Muscle layer of duodenum (tissue), 2 donors: ENCODE measurements around the gene CYP46A1.

Experiments
- H3K27ac ChIP-seq: one replicate; pipeline ENCODE4 v1.7.0; 2013; ENCODE audit warnings: mild to moderate bottlenecking, low read length
- H3K27me3 ChIP-seq: one replicate; pipeline ENCODE4 v1.7.0; 2013; ENCODE audit warnings: low read depth, mild to moderate bottlenecking, control low read depth, low read length
- H3K36me3 ChIP-seq, 2 donors: one replicate each; pipeline ENCODE4 v1.7.0; 2013; ENCODE audit warnings: low read length in 2 of 2, control low read depth in 1 of 2, mild to moderate bottlenecking in 1 of 2; ENCODE audit not compliant: insufficient read depth in 2 of 2, control insufficient read depth in 1 of 2
- H3K4me1 ChIP-seq, 2 donors: one replicate each; pipeline ENCODE4 v1.7.0; 2013; ENCODE audit warnings: low read length in 2 of 2, mild to moderate bottlenecking in 2 of 2, control low read depth in 1 of 2, moderate library complexity in 1 of 2; ENCODE audit not compliant: insufficient read depth in 2 of 2, control insufficient read depth in 1 of 2
- H3K4me3 ChIP-seq, 2 donors: one replicate each; pipeline ENCODE4 v1.7.0; 2013; ENCODE audit warnings: low read length in 2 of 2, low read depth in 1 of 2, mild to moderate bottlenecking in 1 of 2
- H3K9me3 ChIP-seq, 2 donors: one replicate each; pipeline ENCODE4 v1.7.0; 2013; ENCODE audit warnings: low read length in 2 of 2, control low read depth in 1 of 2, mild to moderate bottlenecking in 1 of 2; ENCODE audit not compliant: control insufficient read depth in 1 of 2
- donor health status: healthy.

CYP46A1 gene

GRCh38 chr14:99706107-99706900 lies 22.2 kb downstream of the CYP46A1 start:
- no peaks in the 10 kb centered on the region for H3K27me3 ChIP-seq
- no peaks in the 10 kb centered on the region for H3K36me3 ChIP-seq
- H3K4me1 ChIP-seq: no peaks in the 10 kb centered on the region
- no peak overlapping the region for H3K27ac ChIP-seq
- peaks cover 8 to 12% of the 10 kb centered on the region in 2 donors for H3K9me3 ChIP-seq
- H3K4me3 ChIP-seq: no peak overlapping the region

DNA sequence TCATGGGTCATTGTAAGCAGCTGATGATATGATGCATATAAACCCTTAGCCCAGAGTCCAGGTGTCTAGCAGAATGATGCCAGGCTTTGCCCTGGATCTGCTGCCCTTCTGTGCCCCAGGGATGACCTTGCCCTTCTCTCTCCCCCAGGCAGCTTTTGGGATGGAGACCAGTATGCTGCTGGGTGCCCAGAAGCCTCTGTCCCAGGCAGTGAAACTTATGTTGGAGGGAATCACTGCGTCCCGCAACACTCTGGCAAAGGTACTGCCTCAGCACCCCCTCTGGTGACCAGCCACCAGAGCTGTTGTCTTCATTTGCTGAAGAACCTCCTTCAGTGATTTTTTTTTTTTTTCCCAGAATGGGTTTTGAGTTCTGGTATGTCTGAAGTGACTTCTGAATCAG lies 23.3 kb downstream of the CYP46A1 start:
- Histone ChIP-seq H3K36me3 (no peaks in the 10 kb centered on the region), H3K27me3 (no peaks in the 10 kb centered on the region), H3K9me3 (peaks cover 8 to 12% of the 10 kb centered on the region in 2 donors), H3K4me1 (no peaks in the 10 kb centered on the region), H3K27ac (no peak overlapping the region), H3K4me3 (no peak overlapping the region)

DNA sequence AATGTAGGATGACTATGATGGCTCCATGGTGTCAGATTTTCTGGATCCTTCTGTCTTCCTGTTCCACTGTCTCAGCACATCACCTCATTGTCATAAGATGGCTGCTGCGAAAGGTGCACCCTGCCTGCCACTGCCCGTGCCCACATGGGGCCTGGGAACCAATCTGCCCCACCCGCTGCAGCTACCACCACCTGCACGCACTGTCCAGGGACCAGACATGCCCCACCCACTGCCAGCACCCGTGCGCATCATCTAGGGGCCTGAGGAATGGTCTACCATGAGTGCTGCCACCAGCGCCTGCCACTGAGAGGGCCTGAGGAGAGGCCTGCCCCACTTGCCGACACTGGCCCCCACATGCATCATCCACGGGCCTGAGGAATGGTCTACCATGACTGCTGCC lies 23.8 kb downstream of the CYP46A1 start:
- H3K27me3 ChIP-seq: no peaks in the 10 kb centered on the region
- no peak overlapping the region for H3K27ac ChIP-seq
- H3K4me1 ChIP-seq: no peaks in the 10 kb centered on the region
- no peaks in the 10 kb centered on the region for H3K36me3 ChIP-seq
- no peak overlapping the region for H3K4me3 ChIP-seq
- H3K9me3 ChIP-seq: peaks cover 6 to 9% of the 10 kb centered on the region in 2 donors

DNA sequence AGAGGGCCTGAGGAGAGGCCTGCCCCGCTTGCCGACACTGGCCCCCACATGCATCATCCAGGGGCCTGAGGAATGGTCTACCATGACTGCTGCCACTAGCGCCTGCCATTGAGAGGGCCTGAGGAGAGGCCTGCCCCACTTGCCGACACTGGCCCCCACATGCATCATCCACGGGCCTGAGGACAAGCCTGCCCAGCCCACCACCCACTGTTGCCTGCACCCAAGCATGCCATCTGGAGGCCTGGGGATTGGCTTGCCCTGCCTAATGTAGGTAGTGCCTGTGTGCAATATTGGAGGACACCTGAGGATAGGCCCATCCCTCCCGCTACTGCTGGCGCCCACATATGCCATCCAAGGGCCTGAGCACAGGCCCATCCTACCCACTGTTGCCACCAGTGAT lies 24.4 kb downstream of the CYP46A1 start:
- Histone ChIP-seq H3K27ac (no peak overlapping the region), H3K9me3 (peaks cover under 1 to 4% of the 10 kb centered on the region in 2 donors), H3K27me3 (no peaks in the 10 kb centered on the region)

GRCh38 chr14:99713972-99714371 lies 29.9 kb downstream of the CYP46A1 start:
- no peak overlapping the region for H3K27ac ChIP-seq
- H3K36me3 ChIP-seq: no peaks in the 10 kb centered on the region
- H3K9me3 ChIP-seq: no peaks in the 10 kb centered on the region
- no peaks in the 10 kb centered on the region for H3K4me1 ChIP-seq
- no peaks in the 10 kb centered on the region for H3K27me3 ChIP-seq
- H3K4me3 ChIP-seq: no peak overlapping the region

More for the DNA sequence above, 24.4 kb downstream of the CYP46A1 start:
- H3K4me1 ChIP-seq: no peaks in the 10 kb centered on the region
- no peak overlapping the region for H3K4me3 ChIP-seq
- H3K36me3 ChIP-seq: no peaks in the 10 kb centered on the region

- Histone ChIP-seq H3K4me1 (no peaks in the 10 kb centered on the region), H3K27me3 (no peaks in the 10 kb centered on the region), H3K9me3 (no peaks in the 10 kb centered on the region), H3K27ac (no peak overlapping the region), H3K36me3 (no peaks in the 10 kb centered on the region), H3K4me3 (no peak overlapping the region)
Measured at GRCh38 chr14:99715266-99716000, 31.3 kb downstream of the CYP46A1 start.

DNA sequence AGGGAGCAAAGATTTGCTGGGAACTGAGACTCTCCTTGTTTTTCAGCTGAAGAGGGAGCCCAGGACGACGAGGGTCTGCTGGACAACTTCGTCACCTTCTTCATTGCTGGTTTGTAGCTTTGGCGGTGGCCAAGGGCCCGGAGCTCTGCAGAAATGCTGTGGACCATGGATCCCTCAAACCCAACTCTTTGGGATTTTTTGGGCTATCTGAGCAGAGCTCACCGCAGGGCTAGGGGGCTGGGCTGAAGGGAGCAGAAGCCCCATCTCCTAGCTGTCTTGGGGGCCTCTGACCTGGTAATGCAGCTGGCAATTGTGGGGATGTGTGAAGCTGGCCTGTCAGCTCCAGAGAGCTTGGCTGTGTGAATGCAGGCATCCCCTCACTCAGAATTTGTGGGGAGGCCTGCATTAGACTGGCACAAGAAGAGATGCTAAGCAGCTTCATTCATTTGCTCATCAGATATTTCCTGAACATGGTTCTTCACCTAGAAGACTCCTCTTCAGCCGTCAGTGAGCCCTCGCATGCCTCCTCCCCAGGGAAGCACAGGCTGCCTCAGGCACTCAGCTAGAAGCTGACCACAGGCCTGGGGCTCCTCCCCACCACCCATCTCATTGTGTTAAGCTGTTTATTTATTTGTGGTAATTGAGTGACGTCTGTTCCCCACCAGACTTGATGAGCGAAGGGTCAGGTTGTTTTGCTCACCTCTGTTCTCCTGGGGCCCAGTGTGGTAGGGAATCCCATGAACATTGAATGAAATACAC lies 32.2 kb downstream of the CYP46A1 start:
- no peaks in the 10 kb centered on the region for H3K4me1 ChIP-seq
- H3K27me3 ChIP-seq: no peaks in the 10 kb centered on the region
- H3K36me3 ChIP-seq: no peaks in the 10 kb centered on the region
- no peak overlapping the region for H3K27ac ChIP-seq
- H3K9me3 ChIP-seq: no peaks in the 10 kb centered on the region
- no peak overlapping the region for H3K4me3 ChIP-seq

- Histone ChIP-seq H3K4me1 (no peaks in the 10 kb centered on the region), H3K4me3 (no peak overlapping the region), H3K36me3 (no peaks in the 10 kb centered on the region), H3K9me3 (no peaks in the 10 kb centered on the region), H3K27me3 (no peaks in the 10 kb centered on the region), H3K27ac (no peak overlapping the region)
Measured at GRCh38 chr14:99716850-99717681, 33.0 kb downstream of the CYP46A1 start.

- no peak overlapping the region for H3K27ac ChIP-seq
- H3K27me3 ChIP-seq: no peaks in the 10 kb centered on the region
- no peaks in the 10 kb centered on the region for H3K4me1 ChIP-seq
- H3K4me3 ChIP-seq: no peak overlapping the region
- H3K9me3 ChIP-seq: no peaks in the 10 kb centered on the region
- H3K36me3 ChIP-seq: no peaks in the 10 kb centered on the region
Measured at GRCh38 chr14:99717682-99718013, 33.5 kb downstream of the CYP46A1 start.

GRCh38 chr14:99718031-99718810 lies 34.1 kb downstream of the CYP46A1 start:
- H3K27ac ChIP-seq: no peak overlapping the region
- H3K9me3 ChIP-seq: no peaks in the 10 kb centered on the region
- H3K4me1 ChIP-seq: no peaks in the 10 kb centered on the region
- H3K4me3 ChIP-seq: no peak overlapping the region
- H3K36me3 ChIP-seq: no peaks in the 10 kb centered on the region
- no peaks in the 10 kb centered on the region for H3K27me3 ChIP-seq
